GM19468 (cell line): ENCODE results near the gene OSTC.
"Not testable (repeated sequence)": the region's sequence is repeated elsewhere in the genome, so short reads cannot be mapped to it uniquely, and the experiment has no call there.

Experiments used
- ATAC-seq: cut with Tn5 transposase; IDR thresholded peaks from one replicate; pipeline ENCODE4 v1.9.1; 2021; ENCODE audit warnings: mild to moderate bottlenecking, moderate library complexity, moderate number of reproducible peaks; ENCODE audit not compliant: unreplicated experiment; ENCODE audit errors: extremely low read depth

Gene OSTC

GRCh38 chr4:108709722-108710121 lies 59.3 kb downstream of the OSTC start:
- no peak for ATAC-seq

GRCh38 chr4:108710578-108710977 lies 60.2 kb downstream of the OSTC start:
- ATAC-seq = not testable (repeated sequence)

DNA sequence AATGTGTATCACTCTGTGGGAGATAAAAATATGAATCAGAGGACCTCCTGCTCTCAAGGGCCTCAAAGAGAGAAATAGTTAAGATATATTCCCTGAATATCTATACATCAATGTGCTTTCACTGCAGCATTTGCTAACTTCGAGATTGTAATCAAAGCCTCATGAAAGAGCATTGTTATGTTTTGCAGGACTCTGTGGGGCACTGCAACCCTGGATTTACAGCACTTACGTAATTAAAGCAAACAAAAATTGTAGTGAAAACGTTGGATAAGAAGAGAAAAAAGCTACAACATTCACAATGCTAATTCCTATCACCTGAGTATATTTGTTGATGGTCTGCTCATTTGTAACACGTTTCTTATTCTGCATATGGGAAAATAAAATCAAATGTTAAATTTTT lies 64.5 kb downstream of the OSTC start:
- ATAC-seq = no peak

GRCh38 chr4:108716340-108716739 lies 65.9 kb downstream of the OSTC start:
- no peak for ATAC-seq

DNA sequence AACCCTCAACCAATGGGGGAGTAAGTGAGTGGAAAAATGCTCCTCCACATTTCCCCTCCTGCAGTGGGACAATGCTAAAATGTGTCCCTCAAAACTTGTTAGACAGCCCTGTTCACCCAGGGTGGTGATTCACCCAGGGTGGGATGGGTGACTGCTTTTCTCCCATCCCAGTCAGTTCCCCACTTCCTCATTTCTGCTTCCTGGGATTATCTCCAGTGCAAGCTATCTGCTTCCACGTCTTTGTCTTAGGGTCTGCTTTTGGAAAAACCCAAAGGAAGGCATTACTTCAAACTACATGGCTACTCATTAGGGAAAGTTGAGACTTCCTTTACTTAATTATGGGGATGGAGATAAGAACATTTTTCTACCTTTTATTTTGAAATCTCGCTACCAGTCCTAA lies 67.0 kb downstream of the OSTC start:
- ATAC-seq = no peak
